NCI-H82 (cell line): ENCODE data around the gene LPP.

ENCODE experiments used
- DNase-seq: peaks from one replicate; lab custom pipeline; 2025; lab: John Stamatoyannopoulos, UW

The LPP gene

GRCh38 chr3:188220097-188220788, 66.3 kb downstream of the LPP start:
- no peak for DNase-seq

GRCh38 chr3:188220988-188221818, 67.2 kb downstream of the LPP start:
- no peak for DNase-seq

GRCh38 chr3:188223936-188224335, 70.0 kb downstream of the LPP start:
- no peak for DNase-seq

- DNase-seq: no peak
These were observed 73.5 kb downstream of the LPP start for GRCh38 chr3:188227442-188227841.

- no peak for DNase-seq
These were observed 75.2 kb downstream of the LPP start for GRCh38 chr3:188229177-188229576.

DNA sequence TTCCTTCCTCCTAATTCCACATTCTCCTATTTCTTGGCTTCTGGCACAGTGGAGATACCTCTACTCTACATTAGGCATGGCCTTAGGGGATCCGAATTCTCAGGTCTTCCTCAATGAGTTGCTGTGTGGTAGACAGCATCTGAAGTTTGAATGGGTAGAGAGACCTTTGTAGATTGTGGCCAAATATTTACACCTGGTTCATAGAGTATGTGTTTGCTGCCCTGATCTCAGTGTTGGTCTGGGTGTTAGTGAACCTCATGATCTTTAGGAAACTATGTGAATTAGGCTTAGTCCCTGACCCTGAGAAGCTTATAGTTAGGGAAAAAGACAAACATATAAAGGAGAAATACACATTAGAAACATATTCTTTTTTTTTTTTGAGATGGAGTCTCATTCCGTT, 75.8 kb downstream of the LPP start:
- DNase-seq: no peak

DNA sequence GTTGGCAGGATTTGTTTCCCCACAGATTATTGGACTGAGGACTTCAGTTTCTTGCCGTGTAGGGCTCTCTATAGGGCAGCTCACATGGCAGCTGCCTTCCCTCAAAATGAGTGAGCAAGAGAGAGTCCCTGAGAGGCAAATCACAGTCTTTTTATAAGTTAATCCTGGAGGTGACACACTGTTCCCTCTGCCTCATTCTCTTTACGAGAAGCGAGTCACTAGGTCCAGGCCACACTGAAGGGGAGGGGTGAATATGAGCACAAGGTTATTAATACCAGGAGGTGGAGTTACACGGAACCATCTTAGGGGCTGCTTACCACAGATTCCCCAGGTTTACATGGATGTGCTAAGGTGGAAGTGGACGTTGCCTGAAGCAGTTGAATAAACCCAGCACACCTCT, 77.0 kb downstream of the LPP start:
- no peak for DNase-seq

- DNase-seq: no peak
These were observed 77.5 kb downstream of the LPP start for GRCh38 chr3:188231456-188231855.

- DNase-seq: no peak
These were observed 78.7 kb downstream of the LPP start for GRCh38 chr3:188232656-188233055.

DNA sequence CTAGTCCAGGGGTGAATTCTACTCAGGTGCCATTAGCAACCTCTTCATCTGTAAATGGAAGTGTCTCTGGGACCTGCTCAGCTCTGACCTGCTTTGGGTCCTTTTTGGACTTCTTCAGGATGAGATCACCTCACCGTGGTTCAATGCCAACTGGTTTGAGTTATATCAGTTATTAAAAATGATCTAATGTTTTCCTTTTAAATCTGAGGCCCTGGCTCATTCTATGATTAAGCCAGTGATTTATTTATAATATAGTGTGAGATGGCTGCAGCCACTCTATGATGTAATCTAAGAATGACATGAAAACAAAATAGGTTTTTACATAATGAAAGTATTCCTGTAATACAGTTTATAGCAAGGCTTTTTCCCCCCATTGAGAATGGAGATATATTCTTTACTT, 79.4 kb downstream of the LPP start:
- no peak for DNase-seq

DNA sequence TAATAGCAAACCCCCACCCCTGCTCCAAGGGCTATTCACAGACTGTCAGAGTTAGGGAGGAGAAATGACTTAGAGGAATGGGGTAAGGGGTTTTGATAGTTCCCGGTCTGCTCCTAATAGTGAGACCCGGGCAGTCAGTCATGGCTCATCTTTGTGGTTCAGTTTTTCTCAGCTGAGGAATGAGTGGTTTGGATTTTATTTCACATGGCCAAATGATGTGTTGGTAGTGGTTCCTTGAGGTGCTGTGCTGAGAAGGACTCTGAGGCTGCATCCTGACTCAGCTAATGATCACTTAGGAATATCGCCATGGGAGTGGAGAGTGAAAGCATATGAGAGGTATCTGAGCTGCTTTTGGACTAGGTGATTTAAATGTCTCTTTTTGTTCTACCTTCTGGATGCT, 80.2 kb downstream of the LPP start:
- DNase-seq: no peak

- no peak for DNase-seq
These were observed 82.3 kb downstream of the LPP start for GRCh38 chr3:188236271-188236670.

- DNase-seq: no peak
These were observed 85.1 kb downstream of the LPP start for GRCh38 chr3:188239035-188239434.

- DNase-seq: no peak
These were observed 85.6 kb downstream of the LPP start for GRCh38 chr3:188239577-188239976.

DNA sequence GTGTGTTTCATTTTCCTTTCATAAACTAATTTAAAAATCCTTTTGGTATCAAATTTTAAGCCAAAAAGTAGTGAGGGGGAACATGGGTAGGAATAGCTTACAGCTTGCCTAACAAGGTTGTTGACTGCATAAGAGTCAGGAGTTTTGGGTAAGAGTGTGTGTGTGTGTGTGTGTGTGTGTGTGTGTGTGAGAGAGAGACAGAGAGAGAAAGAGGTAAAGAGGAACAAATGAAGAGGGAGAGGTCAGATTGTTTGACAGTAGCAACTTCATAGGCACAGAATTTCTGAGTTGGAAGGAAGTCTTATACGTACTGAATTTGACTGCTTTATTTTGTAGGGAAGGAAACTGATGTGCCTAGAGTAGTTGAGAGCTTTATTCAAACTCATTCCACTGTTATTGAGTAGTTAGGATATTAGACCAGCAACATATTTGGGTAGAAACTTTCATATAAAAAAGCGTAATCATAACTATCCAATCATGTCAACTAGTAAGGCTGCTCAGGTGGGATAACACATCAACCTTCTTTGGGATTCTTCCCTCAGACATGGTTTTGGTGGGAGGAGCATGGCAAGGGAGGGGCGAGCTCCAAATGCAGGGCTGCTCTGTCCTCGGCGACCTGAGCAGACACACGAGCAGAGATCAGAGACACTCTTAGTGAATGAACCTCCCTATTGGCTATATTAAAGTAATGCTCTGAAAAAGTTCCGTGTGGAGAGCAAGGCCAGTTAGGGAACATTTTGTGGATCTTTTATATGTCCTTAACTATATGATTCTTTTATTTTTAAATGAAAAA, 86.4 kb downstream of the LPP start:
- DNase-seq: no peak

- no peak for DNase-seq
These were observed 87.1 kb downstream of the LPP start for GRCh38 chr3:188241072-188241471.

GRCh38 chr3:188241883-188242282, 87.9 kb downstream of the LPP start:
- no peak for DNase-seq

DNA sequence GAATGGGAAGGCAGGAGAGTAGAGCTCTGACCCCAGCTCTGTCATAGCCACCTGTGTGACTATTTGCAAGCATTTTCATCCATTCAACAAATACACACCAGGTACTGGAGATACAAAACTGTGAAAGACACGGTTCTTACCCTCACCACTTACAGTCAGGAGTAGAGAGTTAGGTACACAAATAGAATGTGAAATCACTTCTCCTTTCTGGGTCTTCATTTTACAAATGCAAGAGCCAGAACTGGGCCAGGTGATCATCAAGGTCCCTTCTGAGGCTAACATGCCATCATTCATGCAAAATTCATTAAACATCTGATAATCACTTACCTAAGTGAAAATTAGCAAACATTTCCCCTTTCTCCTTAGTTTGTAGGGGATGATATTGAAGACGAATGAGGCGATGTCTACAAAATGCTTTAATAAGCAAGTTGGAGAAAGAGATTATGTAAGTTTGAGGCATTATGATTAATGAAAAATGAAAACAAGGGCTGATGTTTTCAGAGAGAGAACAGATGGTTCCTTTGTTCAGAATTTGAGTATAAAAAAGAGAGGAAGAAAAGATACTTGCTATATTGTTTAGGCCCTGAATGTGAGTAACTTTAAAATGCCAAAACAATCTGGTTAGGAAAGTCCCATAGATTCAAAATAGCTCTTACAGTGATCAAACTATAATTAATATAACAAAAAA, 88.6 kb downstream of the LPP start:
- no peak for DNase-seq

GRCh38 chr3:188243124-188243795, 89.3 kb downstream of the LPP start:
- no peak for DNase-seq

DNA sequence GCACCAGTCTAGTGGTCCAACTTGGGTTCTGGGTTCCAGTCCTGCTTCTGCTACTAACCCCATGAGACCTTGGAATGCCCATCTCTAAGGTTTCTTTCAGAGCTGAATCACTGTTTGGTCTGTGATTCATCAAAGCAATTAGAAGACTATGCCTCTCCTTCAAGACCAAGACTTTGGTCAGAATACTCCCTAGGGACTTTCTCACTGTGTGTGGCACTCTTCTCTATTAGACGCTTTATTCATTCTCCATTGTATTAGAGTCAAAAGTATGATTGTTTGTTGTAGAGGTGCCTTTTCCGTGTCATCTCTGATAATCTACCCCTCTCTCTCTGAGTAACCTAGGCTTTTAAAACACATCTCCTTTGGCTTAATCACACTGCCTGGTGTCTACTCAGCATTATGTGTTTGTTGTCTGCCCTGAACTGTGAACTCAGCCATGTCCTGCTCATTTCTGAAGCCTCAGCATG, 90.5 kb downstream of the LPP start:
- no peak for DNase-seq

GRCh38 chr3:188246905-188247304, 92.9 kb downstream of the LPP start:
- no peak for DNase-seq
